ENCODE results near the gene BMP7.

The BMP7 gene

GRCh38 chr20:57140416-57140965 is 126.0 kb downstream of the BMP7 start:
- no peak for DNase-seq

GRCh38 chr20:57139342-57140093 is 126.9 kb downstream of the BMP7 start:
- DNase-seq: no peak

- no peak for DNase-seq
Observed at GRCh38 chr20:57138198-57138995, 128.0 kb downstream of the BMP7 start.

GRCh38 chr20:57137676-57138075 is 128.8 kb downstream of the BMP7 start:
- no peak for DNase-seq

GRCh38 chr20:57136734-57137133 is 129.7 kb downstream of the BMP7 start:
- DNase-seq: no peak

GRCh38 chr20:57135875-57136274 is 130.6 kb downstream of the BMP7 start:
- DNase-seq: no peak

- no peak for DNase-seq
Observed at GRCh38 chr20:57134804-57135203, 131.6 kb downstream of the BMP7 start.

GRCh38 chr20:57133926-57134650 is 132.4 kb downstream of the BMP7 start:
- DNase-seq: no peak

- DNase-seq: no peak
Observed at GRCh38 chr20:57131601-57132391, 134.6 kb downstream of the BMP7 start.

GRCh38 chr20:57131077-57131476 is 135.4 kb downstream of the BMP7 start:
- no peak for DNase-seq

- no peak for DNase-seq
Observed at GRCh38 chr20:57130160-57130772, 136.2 kb downstream of the BMP7 start.

- no peak for DNase-seq
Observed at GRCh38 chr20:57129303-57129702, 137.1 kb downstream of the BMP7 start.

- DNase-seq: no peak
Observed at GRCh38 chr20:57128044-57128757, 138.2 kb downstream of the BMP7 start.

- no peak for DNase-seq
Observed at GRCh38 chr20:57126481-57127092, 139.9 kb downstream of the BMP7 start.

GRCh38 chr20:57124800-57125517 is 141.5 kb downstream of the BMP7 start:
- no peak for DNase-seq

- DNase-seq: no peak
Observed at GRCh38 chr20:57124366-57124765, 142.1 kb downstream of the BMP7 start.

- DNase-seq: no peak
Observed at GRCh38 chr20:57123504-57123903, 142.9 kb downstream of the BMP7 start.

- no peak for DNase-seq
Observed at GRCh38 chr20:57122536-57123489, 143.6 kb downstream of the BMP7 start.

- no peak for DNase-seq
Observed at GRCh38 chr20:57118964-57119363, 147.5 kb downstream of the BMP7 start.

All from central memory CD4-positive, alpha-beta T cell (primary cell).